Measurements from ENCODE around the gene ACIN1. TPM values are rescaled to one million over a fixed set of nuclear protein-coding genes. Genes with fewer than 3 reads are reported as not detected.

Gene ACIN1
- total RNA-seq, 1 experiment from 2014 or later: 179 TPM

GRCh38 chr14:23030936-23031335, 64.0 kb downstream of the ACIN1 start:
- Histone ChIP-seq H4K20me1 (ENCODE audit: insufficient read depth) (no peaks in the 10 kb centered on the region), H3K36me3 (ENCODE audit: control insufficient read depth in 1 of 2, insufficient read depth in 2 of 2, low read length in 2 of 2) (peaks cover 29 to 43% of the 10 kb centered on the region in 2 experiments), H3K4me3 (replicated peaks in 1 of 2; ENCODE audit: low read depth in 1 of 2, low read length in 2 of 2) (no peak overlapping the region), H3K9me3 (ENCODE audit: control insufficient read depth in 1 of 2, insufficient read depth in 1 of 2, low read depth in 1 of 2, low read length in 2 of 2) (no peaks in the 10 kb centered on the region), H3K79me2 (ENCODE audit: insufficient read depth, low read length) (peaks cover 57% of the 10 kb centered on the region), H3K9me2 (ENCODE audit: insufficient read depth) (no peaks in the 10 kb centered on the region), H3K4me2 (ENCODE audit: low read length) (no peak overlapping the region), H2AFZ (ENCODE audit: low read depth, low read length, poor library complexity, severe bottlenecking) (no peak overlapping the region), H3K27me3 (ENCODE audit: insufficient read depth, low read length) (no peaks in the 10 kb centered on the region), H3K4me1 (ENCODE audit: control insufficient read depth in 1 of 2, insufficient read depth in 2 of 2, low read length in 2 of 2) (peaks cover 10 to 21% of the 10 kb centered on the region in 2 experiments; a peak in 3 of 4 replicates), H3K27ac (ENCODE audit: low read depth, low read length) (no peak overlapping the region), H3K9ac (ENCODE audit: low read length) (no peak overlapping the region)
- RAD21 ChIA-PET (ENCODE audit: low non-redundant PET in 1 of 2, low total read pairs in 2 of 2, uncharacterized antibody in 2 of 2, unreplicated experiment in 2 of 2): no interaction called here
- TSS peak; percentile 12 for BruUV-seq (replicated peaks)
- POLR2A ChIA-PET: interaction anchor here (0.9 kb wide), 1 partner anchor 24 kb away, joined by 4 read pairs; no protein-coding TSS in a partner anchor
- intact Hi-C loops (cut with micrococcal nuclease): no loop called here
- no peak for TF ChIP-seq JUND (IDR thresholded peaks at IDR 0.05)
- TF ChIP-seq SIN3A (IDR thresholded peaks at IDR 0.05; ENCODE audit: low read depth): no peak
- TF ChIP-seq ATF3 (IDR thresholded peaks at IDR 0.05): no peak
- no peak for TF ChIP-seq POLR2AphosphoS5 (IDR thresholded peaks at IDR 0.05; ENCODE audit: low read depth, low read length)
- no peak for TF ChIP-seq EZH2phosphoT487 (IDR thresholded peaks at IDR 0.05; ENCODE audit: borderline replicate concordance)
- TF ChIP-seq REST (IDR thresholded peaks at IDR 0.05; ENCODE audit: low read depth): no peak
- ATAC-seq (no peak), DNase-seq (ENCODE audit: low read depth, low spot score) (no peak)
- CTCF ChIA-PET: no interaction called here

GRCh38 chr14:23028799-23029198, 66.1 kb downstream of the ACIN1 start:
- ChIA-PET POLR2A (no interaction called here), CTCF (no interaction called here)

More at GRCh38 chr14:23028799-23029198, 66.1 kb downstream of the ACIN1 start:
- no peaks in the 10 kb centered on the region for H3K9me3 ChIP-seq (ENCODE audit: control insufficient read depth in 1 of 2, insufficient read depth in 1 of 2, low read depth in 1 of 2, low read length in 2 of 2)
- H3K4me1 ChIP-seq (ENCODE audit: control insufficient read depth in 1 of 2, insufficient read depth in 2 of 2, low read length in 2 of 2): peaks cover 13 to 23% of the 10 kb centered on the region in 2 experiments; a peak in 3 of 4 replicates
- no peak overlapping the region for H3K9ac ChIP-seq (ENCODE audit: low read length)
- intact Hi-C loops (cut with micrococcal nuclease): no loop called here
- H4K20me1 ChIP-seq (ENCODE audit: insufficient read depth): no peaks in the 10 kb centered on the region
- no peak overlapping the region for H2AFZ ChIP-seq (ENCODE audit: low read depth, low read length, poor library complexity, severe bottlenecking)
- no peak overlapping the region for H3K27ac ChIP-seq (ENCODE audit: low read depth, low read length)
- no peaks in the 10 kb centered on the region for H3K27me3 ChIP-seq (ENCODE audit: insufficient read depth, low read length)
- TF ChIP-seq EZH2phosphoT487 (IDR thresholded peaks at IDR 0.05; ENCODE audit: borderline replicate concordance) (no peak), CEBPB (IDR thresholded peaks at IDR 0.05; ENCODE audit: low read depth) (no peak), CTCF (IDR thresholded peaks at IDR 0.05 in 2 of 3, conservative IDR thresholded peaks at IDR 0.05 in 1 of 3; ENCODE audit: borderline replicate concordance in 1 of 3, insufficient read depth in 1 of 3, low read depth in 2 of 3, low read length in 2 of 3) (no peak), SP1 (IDR thresholded peaks at IDR 0.05; ENCODE audit: low read depth) (no peak), CBX3 (IDR thresholded peaks at IDR 0.05; ENCODE audit: low read depth) (no peak), EZH2 (IDR thresholded peaks at IDR 0.05) (no peak), FOSL1 (IDR thresholded peaks at IDR 0.05; ENCODE audit: low read depth) (no peak), TCF7L2 (IDR thresholded peaks at IDR 0.05; ENCODE audit: borderline replicate concordance, extremely low read depth, insufficient read depth, insufficient read length) (no peak)
- RAD21 ChIA-PET (ENCODE audit: low non-redundant PET in 1 of 2, low total read pairs in 2 of 2, uncharacterized antibody in 2 of 2, unreplicated experiment in 2 of 2): no interaction called here
- ATAC-seq: no peak
- no peak overlapping the region for H3K4me3 ChIP-seq (replicated peaks in 1 of 2; ENCODE audit: low read depth in 1 of 2, low read length in 2 of 2)
- H3K4me2 ChIP-seq (ENCODE audit: low read length): no peak overlapping the region
- peaks cover 48% of the 10 kb centered on the region for H3K79me2 ChIP-seq (ENCODE audit: insufficient read depth, low read length)
- DNase-seq (ENCODE audit: low read depth, low spot score): no peak
- peaks cover 29 to 52% of the 10 kb centered on the region in 2 experiments for H3K36me3 ChIP-seq (ENCODE audit: control insufficient read depth in 1 of 2, insufficient read depth in 2 of 2, low read length in 2 of 2)
- H3K9me2 ChIP-seq (ENCODE audit: insufficient read depth): no peaks in the 10 kb centered on the region
- no TSS peak for BruUV-seq (replicated peaks)

All from HCT116 (cell line).